Islet of Langerhans (tissue), 1 donor: ENCODE results near the gene UBTFL1.
"Not testable (repeated sequence)": the region's sequence is repeated elsewhere in the genome, so short reads cannot be mapped to it uniquely, and the experiment has no call there.

ENCODE experiments used
- FAIRE-seq: peaks from one replicate; lab custom pipeline; 2011; peaks lifted over from hg19 to GRCh38; lab: Jason Lieb, UNC

The UBTFL1 gene

GRCh38 chr11:90085650-90086049 lies at the start of gene UBTFL1:
TSS of gene UBTFL1 (plus strand) at chr11:90085950. CDS start at chr11:90085950, 0 bp downstream.
- not testable (repeated sequence) for FAIRE-seq

GRCh38 chr11:90051591-90052209 lies 34.0 kb upstream of the UBTFL1 start:
- not testable (repeated sequence) for FAIRE-seq

- FAIRE-seq, result not testable (repeated sequence)
These were observed 33.4 kb upstream of the UBTFL1 start for GRCh38 chr11:90052311-90052710.

GRCh38 chr11:90053545-90053944 lies 32.2 kb upstream of the UBTFL1 start:
- not testable (repeated sequence) for FAIRE-seq

GRCh38 chr11:90088731-90089130 lies 3.0 kb downstream of the UBTFL1 start:
- FAIRE-seq, result not testable (repeated sequence)

- FAIRE-seq, result not testable (repeated sequence)
These were observed 9.6 kb downstream of the UBTFL1 start for GRCh38 chr11:90095230-90095924.

- FAIRE-seq, result not testable (repeated sequence)
These were observed 12.5 kb downstream of the UBTFL1 start for GRCh38 chr11:90098261-90098660.

GRCh38 chr11:90100431-90100830 lies 14.7 kb downstream of the UBTFL1 start:
- no peak for FAIRE-seq

- peak; percentile 41 for FAIRE-seq
These were observed 27.8 kb downstream of the UBTFL1 start for GRCh38 chr11:90113541-90113940.

- no peak for FAIRE-seq
These were observed 34.4 kb downstream of the UBTFL1 start for GRCh38 chr11:90120191-90120590.

GRCh38 chr11:90124371-90124770 lies 38.6 kb downstream of the UBTFL1 start:
- no peak for FAIRE-seq

GRCh38 chr11:90124946-90125345 lies 39.2 kb downstream of the UBTFL1 start:
- FAIRE-seq, result no peak

GRCh38 chr11:90133560-90134477 lies 48.1 kb downstream of the UBTFL1 start:
- FAIRE-seq, result no peak

- no peak for FAIRE-seq
These were observed 48.8 kb downstream of the UBTFL1 start, which contains the start of gene NAALAD2 for GRCh38 chr11:90134478-90135003. TSS of gene NAALAD2 (plus strand) at chr11:90134663. CDS start at chr11:90134759, 96 bp downstream.

- FAIRE-seq, result no peak
These were observed 49.3 kb downstream of the UBTFL1 start for GRCh38 chr11:90135016-90135415.
